Uterus (tissue), 4 donors: ENCODE measurements around the gene SPACA4. TPM values are rescaled to one million over a fixed set of nuclear protein-coding genes. Genes with fewer than 3 reads are reported as not detected.

ENCODE experiments used
- DNase-seq, 2 donors: peaks; one replicate each; pipeline ENCODE4 v3.0.0-alpha.2; 2019 to 2020
- H3K27ac ChIP-seq, 2 donors: fragments of 200-600 bp; sonication (generic); 1 replicate in 1 of 2; 2 replicates in 1 of 2; pipeline ENCODE4 v1.5.1; 2016 to 2018
- H3K27me3 ChIP-seq, 2 donors: fragments of 200-600 bp; sonication (generic); one replicate each; pipeline ENCODE4 v1.5.1; 2018 to 2019; ENCODE audit warnings: control low read depth in 1 of 2
- H3K36me3 ChIP-seq, 2 donors: fragments of 200-600 bp; sonication (generic); one replicate each; pipeline ENCODE4 v1.5.1; 2019; ENCODE audit warnings: control low read depth in 1 of 2
- H3K4me1 ChIP-seq, 2 donors: fragments of 200-600 bp; sonication (generic); one replicate each; pipeline ENCODE4 v1.5.1; 2018 to 2019; ENCODE audit warnings: control low read depth in 1 of 2
- H3K4me3 ChIP-seq, 2 donors: fragments of 200-600 bp; sonication (generic); 1 replicate in 1 of 2; 2 replicates in 1 of 2; pipeline ENCODE4 v1.5.1; 2018 to 2019; ENCODE audit warnings: mild to moderate bottlenecking in 1 of 2
- H3K9me3 ChIP-seq, 2 donors: fragments of 200-600 bp; sonication (generic); one replicate each; pipeline ENCODE4 v1.5.1; 2019; ENCODE audit warnings: control low read depth in 1 of 2
- POLR2A ChIP-seq, 2 donors: fragments of 450-650 bp; IDR thresholded peaks; one replicate each; pipeline ENCODE4 v1.6.1; 2016; ENCODE audit warnings: antibody characterized with exemption in 2 of 2, mild to moderate bottlenecking in 1 of 2, moderate library complexity in 1 of 2
- intact Hi-C: fragments of 100-400 bp; cut with DNase I; formaldehyde crosslinking; loops from one replicate; pipeline ENCODE4 v1.15.1; 2023; ENCODE audit warnings: low total_unique reads
- total RNA-seq, 4 donors: library from RNA; depleted of rRNA in 3 of 4; stranded (reverse); fragments of >200 nt in 3 of 4; gene quantifications; one replicate each; pipeline versions ENCODE4 v1.1.0 to v1.2.4, GENCODE V29; 2014 to 2023
- TF ChIP-seq, protein P1 (sequence below), 4 experiments: fragments of 200-600 bp in 2 of 4; fragments of 450-650 bp in 2 of 4; sonication (generic) in 2 of 4; IDR thresholded peaks; one replicate each; pipeline ENCODE4 v1.5.1; 2016 to 2019; ENCODE audit warnings: antibody characterized with exemption in 4 of 4, mild to moderate bottlenecking in 2 of 4, moderate library complexity in 1 of 4
- donor health status: DM: yes; HTN: yes; CAD: no.

SPACA4 gene
- total RNA-seq, 4 donors from 2014 or later, result not detected

DNA sequence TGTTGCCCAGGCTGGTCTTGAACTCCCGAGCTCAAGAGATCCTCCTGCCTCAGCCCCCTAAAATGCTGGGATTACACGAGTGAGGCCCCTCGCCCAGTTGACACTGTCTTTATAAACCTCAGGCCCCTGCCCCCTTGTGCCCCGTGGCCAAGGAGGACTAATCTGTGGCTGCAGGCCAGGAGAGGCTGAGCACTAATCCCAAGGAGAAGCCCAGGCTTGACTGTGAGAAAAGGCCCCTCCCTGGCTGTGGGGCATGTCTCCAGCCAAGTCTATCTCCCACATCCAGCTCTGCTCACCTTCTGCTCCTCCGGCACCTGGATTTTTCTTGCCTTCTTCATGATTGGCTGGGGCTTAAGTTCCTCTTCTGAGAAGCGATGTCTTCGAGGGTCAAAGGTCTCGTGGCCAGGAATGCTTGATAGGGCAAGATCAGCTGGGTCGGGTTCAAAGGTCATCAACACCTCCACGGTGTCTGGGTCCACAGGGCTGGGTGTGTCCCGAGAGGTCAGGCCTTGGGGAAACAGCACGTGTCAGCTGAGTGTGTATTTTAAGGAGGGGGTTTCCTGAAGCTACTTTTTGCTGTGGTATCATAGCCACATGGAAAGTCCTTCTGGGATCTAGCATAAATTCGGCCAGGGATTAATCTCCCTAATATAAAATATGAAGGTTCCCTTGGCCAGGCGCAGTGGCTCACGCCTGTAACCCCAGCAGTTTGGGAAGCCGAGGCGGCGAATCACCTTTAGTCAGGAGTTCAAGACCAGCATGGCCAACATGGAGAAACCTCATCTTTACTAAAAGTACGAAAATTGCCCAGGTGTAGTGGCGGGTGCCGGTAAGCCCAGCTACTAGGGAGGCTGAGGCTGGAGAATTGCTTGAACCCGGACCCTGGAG is 26.9 kb downstream of the SPACA4 start:
- TF ChIP-seq POLR2A (IDR thresholded peaks at IDR 0.05), result no peak
- TF ChIP-seq, protein P1, sequence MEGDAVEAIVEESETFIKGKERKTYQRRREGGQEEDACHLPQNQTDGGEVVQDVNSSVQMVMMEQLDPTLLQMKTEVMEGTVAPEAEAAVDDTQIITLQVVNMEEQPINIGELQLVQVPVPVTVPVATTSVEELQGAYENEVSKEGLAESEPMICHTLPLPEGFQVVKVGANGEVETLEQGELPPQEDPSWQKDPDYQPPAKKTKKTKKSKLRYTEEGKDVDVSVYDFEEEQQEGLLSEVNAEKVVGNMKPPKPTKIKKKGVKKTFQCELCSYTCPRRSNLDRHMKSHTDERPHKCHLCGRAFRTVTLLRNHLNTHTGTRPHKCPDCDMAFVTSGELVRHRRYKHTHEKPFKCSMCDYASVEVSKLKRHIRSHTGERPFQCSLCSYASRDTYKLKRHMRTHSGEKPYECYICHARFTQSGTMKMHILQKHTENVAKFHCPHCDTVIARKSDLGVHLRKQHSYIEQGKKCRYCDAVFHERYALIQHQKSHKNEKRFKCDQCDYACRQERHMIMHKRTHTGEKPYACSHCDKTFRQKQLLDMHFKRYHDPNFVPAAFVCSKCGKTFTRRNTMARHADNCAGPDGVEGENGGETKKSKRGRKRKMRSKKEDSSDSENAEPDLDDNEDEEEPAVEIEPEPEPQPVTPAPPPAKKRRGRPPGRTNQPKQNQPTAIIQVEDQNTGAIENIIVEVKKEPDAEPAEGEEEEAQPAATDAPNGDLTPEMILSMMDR (IDR thresholded peaks at IDR 0.05), result no peak
- H3K4me1 ChIP-seq, result peaks cover 12 to 20% of the 10 kb centered on the region in 2 donors

DNA sequence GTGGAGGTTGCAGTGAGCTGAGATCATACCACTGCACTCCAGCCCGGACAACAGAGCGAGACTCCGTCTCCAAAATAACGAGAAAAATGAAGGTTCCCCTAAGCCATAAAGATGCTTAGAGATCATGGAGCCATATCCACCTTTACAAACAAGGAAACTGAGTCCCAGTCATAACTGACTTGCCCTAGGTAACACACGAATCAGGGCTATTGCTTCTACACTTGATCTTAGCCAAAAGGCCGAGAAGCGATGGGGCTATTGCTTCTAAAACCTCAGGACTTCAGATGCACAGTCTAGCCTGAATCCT is 27.4 kb downstream of the SPACA4 start:
- Histone ChIP-seq H3K9me3 (no peaks in the 10 kb centered on the region), H3K27ac (peak overlapping the region; percentile 96 to 99), H3K36me3 (no peaks in the 10 kb centered on the region), H3K4me3 (peak overlapping the region; percentile 12 to 23), H3K4me1 (peaks cover 18 to 20% of the 10 kb centered on the region in 2 donors), H3K27me3 (no peaks in the 10 kb centered on the region)
- no peak for DNase-seq
- intact Hi-C loops, result no loop called here
- no peak for TF ChIP-seq POLR2A (IDR thresholded peaks at IDR 0.05)

More for the DNA sequence above, 26.9 kb downstream of the SPACA4 start:
- H3K4me3 ChIP-seq, result peak overlapping the region; percentile 12 to 23
- no peaks in the 10 kb centered on the region for H3K36me3 ChIP-seq
- H3K27me3 ChIP-seq, result no peaks in the 10 kb centered on the region
- peak in 1 of 2 donors; percentile 55 for DNase-seq
- H3K27ac ChIP-seq, result peak overlapping the region; percentile 96 to 99
- intact Hi-C loops, result no loop called here
- no peaks in the 10 kb centered on the region for H3K9me3 ChIP-seq

DNA sequence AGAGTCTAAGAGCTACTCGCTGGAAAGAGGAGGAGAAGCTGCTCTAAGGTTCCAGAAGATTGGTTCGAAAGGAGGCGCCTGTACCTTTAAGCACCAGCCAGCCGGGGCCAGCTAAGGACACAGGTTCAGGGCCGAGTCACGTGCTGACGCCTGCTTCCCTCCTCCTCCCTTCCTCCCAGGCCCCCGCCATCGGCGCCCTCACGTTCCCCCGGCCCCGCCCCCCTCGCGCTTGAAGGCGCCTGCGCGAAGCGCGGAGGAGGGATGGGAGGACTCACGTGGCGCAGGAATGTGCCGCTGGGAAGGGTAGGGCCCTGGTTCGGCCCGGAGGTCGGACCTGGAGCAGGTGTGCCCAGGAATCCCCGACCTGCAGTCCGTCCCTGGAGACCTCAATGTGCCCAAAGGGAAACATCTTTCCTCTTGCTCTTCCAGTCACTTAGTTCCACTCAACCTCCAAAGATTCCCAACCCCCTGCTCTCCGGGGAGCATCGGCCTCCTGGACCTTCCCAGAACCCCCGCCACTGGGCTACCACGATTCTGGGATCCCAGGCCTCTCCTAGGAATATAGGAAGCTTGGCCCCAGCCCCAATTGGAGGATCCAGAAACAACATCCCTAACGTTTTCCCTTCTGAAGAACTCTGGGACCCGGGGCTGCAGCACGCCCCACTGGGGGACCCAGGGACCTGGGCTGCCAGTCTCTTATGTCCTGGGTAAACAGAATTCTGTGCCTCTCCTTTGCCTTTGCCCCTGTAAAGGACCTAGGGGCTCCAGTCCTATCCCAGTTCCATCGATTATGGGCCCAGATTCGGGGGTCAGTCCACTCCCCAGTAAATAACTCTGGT is 28.1 kb downstream of the SPACA4 start:
- intact Hi-C loops, result no loop called here
- no peaks in the 10 kb centered on the region for H3K36me3 ChIP-seq
- H3K4me3 ChIP-seq, result peak overlapping the region; percentile 23 to 54
- H3K27me3 ChIP-seq, result no peaks in the 10 kb centered on the region
- peak; percentile 97 to 98 for DNase-seq
- H3K27ac ChIP-seq, result peak overlapping the region; percentile 96 to 99
- H3K9me3 ChIP-seq, result no peaks in the 10 kb centered on the region
- H3K4me1 ChIP-seq, result peaks cover 18% of the 10 kb centered on the region in 2 donors
- TF ChIP-seq, protein P1 (IDR thresholded peaks at IDR 0.05), result peak in 1 of 4 experiments; percentile 31
- peak; percentile 73 to 78 for TF ChIP-seq POLR2A (IDR thresholded peaks at IDR 0.05)

DNA sequence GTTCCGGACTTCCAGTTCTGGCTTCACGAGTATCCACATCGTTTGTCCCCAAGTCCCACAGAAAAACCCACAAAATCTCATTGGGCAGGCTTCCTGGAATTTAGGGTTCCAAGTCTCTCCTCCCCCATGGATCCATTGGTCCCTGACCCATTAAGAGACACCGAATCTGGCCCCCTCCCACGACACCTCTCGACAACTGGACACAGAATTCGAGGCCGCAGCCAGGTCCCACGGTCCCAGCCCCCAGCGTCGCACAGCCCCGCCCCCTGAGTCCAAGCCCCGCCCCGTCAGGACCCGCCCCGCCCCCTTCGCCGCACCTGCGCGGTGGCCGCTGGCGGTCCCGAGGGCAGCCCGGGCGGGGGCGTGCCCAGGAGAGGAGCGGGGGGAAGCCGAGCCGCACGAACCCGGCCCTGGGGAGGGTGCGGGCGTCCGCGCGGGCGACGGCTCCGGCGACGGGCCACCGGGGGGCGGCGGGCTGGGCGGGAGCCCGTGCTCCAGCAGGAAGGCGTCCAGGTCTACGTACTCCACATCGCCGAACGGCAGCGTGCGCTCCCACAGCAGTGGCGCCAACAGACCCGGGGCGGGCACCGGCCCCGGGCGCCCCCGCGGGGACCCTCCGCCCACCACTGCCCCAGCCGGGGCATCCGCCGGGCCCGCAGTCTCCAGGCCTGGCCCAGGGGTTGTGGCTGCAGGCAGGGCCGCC is 28.9 kb downstream of the SPACA4 start:
- Histone ChIP-seq H3K4me1 (peaks cover 10 to 18% of the 10 kb centered on the region in 2 donors), H3K27me3 (no peaks in the 10 kb centered on the region), H3K9me3 (no peaks in the 10 kb centered on the region), H3K4me3 (peak overlapping the region; percentile 49 to 54), H3K36me3 (no peaks in the 10 kb centered on the region), H3K27ac (peak overlapping the region; percentile 96 to 99)
- peak; percentile 78 to 81 for TF ChIP-seq POLR2A (IDR thresholded peaks at IDR 0.05)
- TF ChIP-seq, protein P1 (IDR thresholded peaks at IDR 0.05), result no peak
- intact Hi-C loops, result no loop called here
- peak; percentile 75 to 80 for DNase-seq
